Parathyroid adenoma (tissue), 2 donors: Measurements from ENCODE around the gene UBQLNL.

ENCODE experiments used
- H2AFZ ChIP-seq: fragments of 300-600 bp; sonication (generic); one replicate; pipeline ENCODE4 v1.7.0; 2017; ENCODE audit warnings: antibody characterized with exemption, mild to moderate bottlenecking
- H3K27ac ChIP-seq: fragments of 300-600 bp; sonication (generic); one replicate; pipeline ENCODE4 v1.7.0; 2017
- H3K27me3 ChIP-seq: fragments of 300-600 bp; sonication (generic); one replicate; pipeline ENCODE4 v1.7.0; 2017; ENCODE audit warnings: low read length; ENCODE audit not compliant: control insufficient read depth, insufficient read depth
- H3K36me3 ChIP-seq: fragments of 300-600 bp; sonication (generic); one replicate; pipeline ENCODE4 v1.7.0; 2017; ENCODE audit warnings: low read length; ENCODE audit not compliant: control insufficient read depth, insufficient read depth
- H3K4me1 ChIP-seq: fragments of 300-600 bp; sonication (generic); one replicate; pipeline ENCODE4 v1.7.0; 2017; ENCODE audit warnings: control low read depth
- H3K4me2 ChIP-seq: fragments of 300-600 bp; sonication (generic); one replicate; pipeline ENCODE4 v1.7.0; 2017; ENCODE audit warnings: low read length
- H3K4me3 ChIP-seq: fragments of 300-600 bp; sonication (generic); one replicate; pipeline ENCODE4 v1.7.0; 2017; ENCODE audit warnings: low read depth, low read length
- H3K79me2 ChIP-seq: fragments of 300-600 bp; sonication (generic); one replicate; pipeline ENCODE4 v1.7.0; 2017; ENCODE audit warnings: control low read depth
- H3K9ac ChIP-seq: fragments of 300-600 bp; sonication (generic); one replicate; pipeline ENCODE4 v1.7.0; 2017; ENCODE audit warnings: mild to moderate bottlenecking
- H3K9me3 ChIP-seq: fragments of 300-600 bp; sonication (generic); one replicate; pipeline ENCODE4 v1.7.0; 2017; ENCODE audit warnings: low read length; ENCODE audit not compliant: control insufficient read depth
- TF ChIP-seq, protein P1 (sequence below): fragments of 300-600 bp; sonication (generic); IDR thresholded peaks from one replicate; pipeline ENCODE4 v1.7.0; 2017; ENCODE audit warnings: antibody characterized with exemption, mild to moderate bottlenecking
- donor health status: primary hyperparathyroidism.

The UBQLNL gene

GRCh38 chr11:5527716-5528115, 11.2 kb upstream of the UBQLNL start:
- H3K27ac ChIP-seq: no peak overlapping the region
- TF ChIP-seq, protein P1, sequence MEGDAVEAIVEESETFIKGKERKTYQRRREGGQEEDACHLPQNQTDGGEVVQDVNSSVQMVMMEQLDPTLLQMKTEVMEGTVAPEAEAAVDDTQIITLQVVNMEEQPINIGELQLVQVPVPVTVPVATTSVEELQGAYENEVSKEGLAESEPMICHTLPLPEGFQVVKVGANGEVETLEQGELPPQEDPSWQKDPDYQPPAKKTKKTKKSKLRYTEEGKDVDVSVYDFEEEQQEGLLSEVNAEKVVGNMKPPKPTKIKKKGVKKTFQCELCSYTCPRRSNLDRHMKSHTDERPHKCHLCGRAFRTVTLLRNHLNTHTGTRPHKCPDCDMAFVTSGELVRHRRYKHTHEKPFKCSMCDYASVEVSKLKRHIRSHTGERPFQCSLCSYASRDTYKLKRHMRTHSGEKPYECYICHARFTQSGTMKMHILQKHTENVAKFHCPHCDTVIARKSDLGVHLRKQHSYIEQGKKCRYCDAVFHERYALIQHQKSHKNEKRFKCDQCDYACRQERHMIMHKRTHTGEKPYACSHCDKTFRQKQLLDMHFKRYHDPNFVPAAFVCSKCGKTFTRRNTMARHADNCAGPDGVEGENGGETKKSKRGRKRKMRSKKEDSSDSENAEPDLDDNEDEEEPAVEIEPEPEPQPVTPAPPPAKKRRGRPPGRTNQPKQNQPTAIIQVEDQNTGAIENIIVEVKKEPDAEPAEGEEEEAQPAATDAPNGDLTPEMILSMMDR: no peak
- H3K4me3 ChIP-seq: no peak overlapping the region
- no peak overlapping the region for H3K9ac ChIP-seq
- no peaks in the 10 kb centered on the region for H3K9me3 ChIP-seq
- no peak overlapping the region for H3K4me2 ChIP-seq
- no peaks in the 10 kb centered on the region for H3K36me3 ChIP-seq
- no peaks in the 10 kb centered on the region for H3K79me2 ChIP-seq
- H2AFZ ChIP-seq: no peak overlapping the region
- no peaks in the 10 kb centered on the region for H3K4me1 ChIP-seq
- H3K27me3 ChIP-seq: no peaks in the 10 kb centered on the region

GRCh38 chr11:5524756-5525155, 8.3 kb upstream of the UBQLNL start:
- H3K9ac ChIP-seq: no peak overlapping the region
- H3K27me3 ChIP-seq: no peaks in the 10 kb centered on the region
- TF ChIP-seq, protein P1: no peak

DNA sequence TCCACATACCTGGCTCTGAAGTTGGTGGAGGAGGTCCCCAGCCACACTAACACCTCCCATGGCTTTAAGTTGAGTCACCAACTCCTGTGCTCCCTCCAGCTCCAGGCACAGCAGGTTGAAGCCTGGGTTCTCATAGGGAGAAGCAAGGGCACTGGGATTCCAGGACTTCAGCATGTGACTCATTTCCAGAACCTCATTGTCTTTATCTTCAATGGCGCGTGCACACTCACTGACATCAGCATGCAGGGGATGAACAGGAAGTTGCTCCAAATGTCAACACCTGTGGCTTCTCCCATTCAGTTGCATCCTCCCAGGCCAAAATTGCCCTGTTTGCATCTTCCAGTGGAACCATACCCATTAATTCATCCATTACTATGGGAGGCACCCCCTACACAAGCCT, 5.8 kb upstream of the UBQLNL start:
- H3K4me2 ChIP-seq: no peak overlapping the region
- H3K9ac ChIP-seq: no peak overlapping the region

More at GRCh38 chr11:5524756-5525155, 8.3 kb upstream of the UBQLNL start:
- Histone ChIP-seq H3K36me3 (no peaks in the 10 kb centered on the region), H2AFZ (no peak overlapping the region), H3K4me2 (no peak overlapping the region), H3K4me3 (no peak overlapping the region), H3K79me2 (no peaks in the 10 kb centered on the region), H3K9me3 (no peaks in the 10 kb centered on the region), H3K4me1 (no peaks in the 10 kb centered on the region), H3K27ac (no peak overlapping the region)

DNA sequence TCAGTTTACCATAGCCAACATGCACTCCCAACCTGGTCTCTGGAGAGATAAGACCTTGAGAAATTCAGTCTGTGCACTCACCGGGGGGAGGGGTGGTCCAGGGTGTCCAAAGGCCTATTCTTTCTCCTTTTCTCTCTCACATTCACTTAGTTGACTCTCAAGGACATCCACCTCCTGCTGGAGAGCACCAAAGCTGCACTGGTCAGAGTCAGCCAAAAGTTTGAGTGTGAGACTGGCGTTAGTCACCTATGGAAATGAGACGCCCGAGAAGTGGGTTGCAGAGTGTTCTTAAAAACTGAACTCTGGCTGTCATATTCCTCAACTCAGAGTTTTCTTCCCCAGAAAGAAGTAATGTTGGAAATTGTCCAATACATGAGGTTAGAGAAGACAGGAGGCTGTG, 5.0 kb upstream of the UBQLNL start:
- no peaks in the 10 kb centered on the region for H3K79me2 ChIP-seq
- no peak overlapping the region for H2AFZ ChIP-seq
- H3K4me3 ChIP-seq: no peak overlapping the region
- H3K27ac ChIP-seq: no peak overlapping the region
- TF ChIP-seq, protein P1: no peak
- no peaks in the 10 kb centered on the region for H3K4me1 ChIP-seq
- no peak overlapping the region for H3K9ac ChIP-seq
- H3K27me3 ChIP-seq: no peaks in the 10 kb centered on the region
- H3K4me2 ChIP-seq: no peak overlapping the region
- no peaks in the 10 kb centered on the region for H3K9me3 ChIP-seq
- no peaks in the 10 kb centered on the region for H3K36me3 ChIP-seq

More for the DNA sequence above, 5.8 kb upstream of the UBQLNL start:
- no peaks in the 10 kb centered on the region for H3K27me3 ChIP-seq
- no peaks in the 10 kb centered on the region for H3K4me1 ChIP-seq
- H2AFZ ChIP-seq: no peak overlapping the region
- H3K79me2 ChIP-seq: no peaks in the 10 kb centered on the region
- H3K36me3 ChIP-seq: no peaks in the 10 kb centered on the region
- H3K27ac ChIP-seq: no peak overlapping the region
- no peak overlapping the region for H3K4me3 ChIP-seq
- TF ChIP-seq, protein P1: no peak
- H3K9me3 ChIP-seq: no peaks in the 10 kb centered on the region

- Histone ChIP-seq H3K27me3 (no peaks in the 10 kb centered on the region), H2AFZ (no peak overlapping the region), H3K4me1 (no peaks in the 10 kb centered on the region), H3K4me3 (no peak overlapping the region), H3K79me2 (no peaks in the 10 kb centered on the region), H3K9ac (no peak overlapping the region), H3K27ac (no peak overlapping the region), H3K4me2 (no peak overlapping the region), H3K36me3 (no peaks in the 10 kb centered on the region), H3K9me3 (no peaks in the 10 kb centered on the region)
- TF ChIP-seq, protein P1: no peak
Observed at GRCh38 chr11:5514841-5515240, 1.7 kb downstream of the UBQLNL start.
